H1 (cell line): ENCODE results near the gene F8. TPM values are rescaled to one million over a fixed set of nuclear protein-coding genes. Genes with fewer than 3 reads are reported as not detected.

Source experiments
- CTCF ChIA-PET: fragments of 300-600 bp; sonication (Branson Sonifier 250); formaldehyde crosslinking; loops from one replicate; lab custom pipeline; 2021; ENCODE audit not compliant: partially characterized antibody; lab: Charles Lee
- POLR2A ChIA-PET: fragments of 300-600 bp; sonication (Branson Sonifier 250); formaldehyde crosslinking; loops from one replicate; lab custom pipeline; 2021; ENCODE audit warnings: inconsistent platforms; ENCODE audit not compliant: partially characterized antibody; lab: Charles Lee
- DNase-seq, 2 experiments: peaks; one replicate each; pipeline versions ENCODE4 v3.0.0 to v3.0.0-alpha.2; 2010 to 2022; ENCODE audit warnings: low spot score in 2 of 2, low read depth in 1 of 2, mixed read lengths in 1 of 2
- FAIRE-seq: peaks from 2 replicates; lab custom pipeline; 2011; peaks lifted over from hg19 to GRCh38; lab: Jason Lieb, UNC
- H2AFZ ChIP-seq: 2 replicates; pipeline ENCODE4 v1.8.1; 2012; ENCODE audit warnings: low read length, inconsistent platforms
- H2AK5ac ChIP-seq: 2 replicates; pipeline ENCODE4 v1.6.1; 2013; ENCODE audit warnings: low read depth, low read length
- H2BK120ac ChIP-seq: replicated peaks from 2 replicates; pipeline ENCODE3; 2013; ENCODE audit warnings: low read depth, low read length, inconsistent platforms
- H2BK12ac ChIP-seq: 2 replicates; pipeline ENCODE4 v1.6.1; 2013; ENCODE audit warnings: low read depth, low read length
- H2BK15ac ChIP-seq: 2 replicates; pipeline ENCODE4 v1.6.1; 2013; ENCODE audit warnings: low read length
- H2BK20ac ChIP-seq: 2 replicates; pipeline ENCODE4 v1.6.1; 2013; ENCODE audit warnings: low read length
- H2BK5ac ChIP-seq: 2 replicates; pipeline ENCODE4 v1.6.1; 2013; ENCODE audit warnings: low read depth, low read length
- H3K14ac ChIP-seq: 2 replicates; pipeline ENCODE4 v1.6.1; 2013; ENCODE audit warnings: inconsistent platforms; ENCODE audit not compliant: insufficient read length
- H3K18ac ChIP-seq: 2 replicates; pipeline ENCODE4 v1.6.1; 2013; ENCODE audit warnings: low read length; ENCODE audit errors: extremely low read depth
- H3K23ac ChIP-seq: 2 replicates; pipeline ENCODE4 v1.6.1; 2013; ENCODE audit warnings: inconsistent platforms; ENCODE audit not compliant: insufficient read length
- H3K23me2 ChIP-seq: 2 replicates; pipeline ENCODE4 v1.6.1; 2013; ENCODE audit warnings: low read depth, low read length
- H3K27ac ChIP-seq: 2 replicates; pipeline ENCODE4 v1.6.1; 2011; ENCODE audit warnings: low read depth, low read length, inconsistent platforms
- H3K27me3 ChIP-seq, 4 experiments: replicated peaks in 1 of 4; 1 replicate in 1 of 4; 2 replicates in 3 of 4; pipeline versions ENCODE4 v1.6.1 to v1.8.1; 2011 to 2013; ENCODE audit warnings: low read length in 3 of 4, mild to moderate bottlenecking in 3 of 4, inconsistent platforms in 2 of 4, mixed read lengths in 2 of 4, moderate library complexity in 1 of 4; ENCODE audit not compliant: control insufficient read depth in 3 of 4, insufficient read depth in 3 of 4; ENCODE audit errors: extremely low read depth in 1 of 4
- H3K36me3 ChIP-seq, 4 experiments: 2 replicates each; pipeline versions ENCODE4 v1.6.1 to v1.8.1; 2011 to 2013; ENCODE audit warnings: mild to moderate bottlenecking in 4 of 4, low read length in 3 of 4, moderate library complexity in 2 of 4, control low read depth in 1 of 4, inconsistent platforms in 1 of 4; ENCODE audit not compliant: insufficient read depth in 4 of 4, control insufficient read depth in 2 of 4
- H3K4ac ChIP-seq: replicated peaks from 2 replicates; pipeline ENCODE3; 2013; ENCODE audit warnings: low read length, low read depth, mixed read lengths, inconsistent platforms; ENCODE audit not compliant: insufficient read length
- H3K4me1 ChIP-seq, 4 experiments: replicated peaks in 1 of 4; 1 replicate in 1 of 4; 2 replicates in 3 of 4; pipeline versions ENCODE4 v1.6.1 to v1.8.1; 2011 to 2013; ENCODE audit warnings: low read length in 3 of 4, inconsistent platforms in 2 of 4, mixed read lengths in 1 of 4; ENCODE audit not compliant: insufficient read depth in 4 of 4, control insufficient read depth in 3 of 4
- H3K4me2 ChIP-seq, 2 experiments: 2 replicates each; pipeline versions ENCODE4 v1.6.1 to v1.8.1; 2011 to 2013; ENCODE audit warnings: low read depth in 2 of 2, low read length in 2 of 2, control low read depth in 1 of 2, inconsistent platforms in 1 of 2, mild to moderate bottlenecking in 1 of 2; ENCODE audit not compliant: insufficient read depth in 1 of 2
- H3K4me3 ChIP-seq, 4 experiments: fragments of 200-600, 300-600 bp in 1 of 4; sonication (generic), shearing (Covaris generic), sonication (Bioruptor Twin) in 1 of 4; 2 replicates each; pipeline versions ENCODE4 v1.5.1 to v1.8.1; 2011 to 2016; ENCODE audit warnings: low read length in 4 of 4, low read depth in 3 of 4, control low read depth in 2 of 4, inconsistent platforms in 2 of 4, mild to moderate bottlenecking in 2 of 4, mixed read lengths in 1 of 4, moderate library complexity in 1 of 4; ENCODE audit not compliant: insufficient read depth in 2 of 4; ENCODE audit errors: extremely low read depth in 1 of 4
- H3K56ac ChIP-seq: replicated peaks from 2 replicates; pipeline ENCODE3; 2013; ENCODE audit warnings: low read depth, mild to moderate bottlenecking, mixed read lengths, low read length, inconsistent platforms; ENCODE audit not compliant: insufficient read length
- H3K79me1 ChIP-seq: 2 replicates; pipeline ENCODE4 v1.6.1; 2013; ENCODE audit warnings: low read depth, low read length, control low read depth
- H3K79me2 ChIP-seq, 2 experiments: 2 replicates each; pipeline versions ENCODE4 v1.6.1 to v1.8.1; 2012 to 2013; ENCODE audit warnings: low read length in 2 of 2, mild to moderate bottlenecking in 2 of 2, inconsistent platforms in 1 of 2; ENCODE audit not compliant: insufficient read depth in 2 of 2, control insufficient read depth in 1 of 2
- H3K9ac ChIP-seq, 4 experiments: replicated peaks in 1 of 4; 1 replicate in 1 of 4; 2 replicates in 3 of 4; pipeline versions ENCODE4 v1.6.1 to v1.8.1; 2011 to 2013; ENCODE audit warnings: low read depth in 3 of 4, low read length in 3 of 4, control low read depth in 2 of 4, mild to moderate bottlenecking in 2 of 4, moderate library complexity in 2 of 4, inconsistent platforms in 1 of 4; ENCODE audit errors: extremely low read depth in 1 of 4
- H3K9me3 ChIP-seq, 2 experiments: 2 replicates each; pipeline versions ENCODE4 v1.6.1 to v1.8.1; 2012 to 2013; ENCODE audit warnings: mild to moderate bottlenecking in 2 of 2, moderate library complexity in 2 of 2, control low read depth in 1 of 2, inconsistent platforms in 1 of 2, low read depth in 1 of 2, low read length in 1 of 2, mixed read lengths in 1 of 2; ENCODE audit not compliant: insufficient read depth in 2 of 2
- H4K20me1 ChIP-seq, 2 experiments: replicated peaks in 1 of 2; 2 replicates each; pipeline versions ENCODE3 to v1.8.1; 2011 to 2013; ENCODE audit warnings: inconsistent platforms in 2 of 2, low read length in 2 of 2, mild to moderate bottlenecking in 1 of 2; ENCODE audit not compliant: insufficient read depth in 2 of 2, control insufficient read depth in 1 of 2
- H4K5ac ChIP-seq: 2 replicates; pipeline ENCODE4 v1.6.1; 2013; ENCODE audit warnings: low read length, low read depth, mixed read lengths, inconsistent platforms; ENCODE audit not compliant: insufficient read length
- H4K8ac ChIP-seq: 2 replicates; pipeline ENCODE4 v1.8.0; 2013; ENCODE audit warnings: mild to moderate bottlenecking, moderate library complexity, low read length, inconsistent platforms; ENCODE audit not compliant: insufficient read depth; ENCODE audit errors: extremely low read depth
- H4K91ac ChIP-seq: replicated peaks from 2 replicates; pipeline ENCODE3; 2013; ENCODE audit warnings: low read length, mixed read lengths, inconsistent platforms; ENCODE audit not compliant: insufficient read length
- ATF3 ChIP-seq: IDR thresholded peaks from 2 replicates; pipeline ENCODE4 v1.6.1; 2011; ENCODE audit warnings: low read depth, mild to moderate bottlenecking, low read length; ENCODE audit not compliant: insufficient read depth
- CEBPB ChIP-seq: IDR thresholded peaks from 2 replicates; pipeline ENCODE4 v1.6.1; 2012; ENCODE audit warnings: low read depth, low read length
- CHD1 ChIP-seq: IDR thresholded peaks from 2 replicates; pipeline ENCODE4 v1.6.1; 2012; ENCODE audit warnings: low read depth, low read length, improper control_type of control experiment
- EP300 ChIP-seq, 2 experiments: IDR thresholded peaks; 1 replicate in 1 of 2; 2 replicates in 1 of 2; pipeline ENCODE4 v1.6.1; 2011 to 2012; ENCODE audit warnings: low read depth in 2 of 2, low read length in 2 of 2, mild to moderate bottlenecking in 2 of 2, borderline replicate concordance in 1 of 2, inconsistent platforms in 1 of 2, moderate library complexity in 1 of 2
- KDM1A ChIP-seq: fragments of 200-600, 300-600 bp; sonication (generic); IDR thresholded peaks from 2 replicates; pipeline ENCODE4 v1.7.1; 2016; ENCODE audit warnings: mild to moderate bottlenecking, low read length, borderline replicate concordance
- KDM4A ChIP-seq: IDR thresholded peaks from one replicate; pipeline ENCODE4 v1.7.1; 2012; ENCODE audit warnings: low read depth, mild to moderate bottlenecking, moderate library complexity, low read length, inconsistent platforms; ENCODE audit not compliant: severe bottlenecking
- PHF8 ChIP-seq: fragments of 200-600 bp; sonication (generic); conservative IDR thresholded peaks from 2 replicates; pipeline ENCODE4 v1.7.1; 2012; ENCODE audit warnings: low read depth, mild to moderate bottlenecking, inconsistent platforms, low read length, moderate library complexity
- RFX5 ChIP-seq: IDR thresholded peaks from 2 replicates; pipeline ENCODE4 v1.6.1; 2011; ENCODE audit warnings: low read depth, low read length, improper control_type of control experiment, borderline replicate concordance
- WGBS, 2 experiments: shearing (Covaris generic) in 1 of 2; methylation state at CpG; one replicate each; pipeline versions ENCODE4 v1.1.6 to v1.1.7; 2013 to 2015; ENCODE audit warnings: low lambda C conversion rate in 2 of 2, mixed read lengths in 2 of 2, inconsistent platforms in 1 of 2, low coverage in 1 of 2, missing lambda C conversion rate in 1 of 2; ENCODE audit not compliant: insufficient replicate concordance in 2 of 2, insufficient coverage in 1 of 2, insufficient read length in 1 of 2; ENCODE audit errors: extremely low coverage in 1 of 2, missing lambda C conversion rate in 1 of 2; 5-methylcytosine and 5-hydroxymethylcytosine counted together
- polyA plus RNA-seq, 7 experiments: library from polyadenylated mRNA; depleted of rRNA in 3 of 7; stranded (reverse) in 5 of 7; unstranded in 2 of 7; fragments of >200 nt in 5 of 7; fragments of 200-250 nt in 2 of 7; gene quantifications; 1 replicate in 5 of 7; 2 replicates in 1 of 7; 4 replicates in 1 of 7; pipeline versions ENCODE4 v1.2.1 to v1.2.3, GENCODE V29; 2011 to 2013; ENCODE audit warnings: missing spikeins in 2 of 7, mixed read lengths in 2 of 7
- total RNA-seq: library from RNA; stranded (reverse); fragmentation: NEBNext Ultra II Directional; extraction: Animal tissue kit (Norgen Biotek cat#: 25700); gene quantifications from 2 replicates; pipeline ENCODE4 v1.2.1, GENCODE V29; 2021

F8 gene
- total and polyA plus RNA-seq, 2 of the 8 experiments (the other 6 are each of a cell fraction or from before 2014, with no cell fraction given) = 1.1 to 2.6 TPM

GRCh38 chrX:155000841-155001240, 21.7 kb downstream of the F8 start:
- Histone ChIP-seq H2AFZ (no peak overlapping the region), H2AK5ac (no peak overlapping the region), H3K27me3 (no peaks in the 10 kb centered on the region), H2BK5ac (no peak overlapping the region), H2BK120ac (no peak overlapping the region), H3K56ac (no peak overlapping the region), H3K27ac (no peak overlapping the region), H2BK12ac (no peak overlapping the region), H3K4me3 (no peak overlapping the region), H2BK15ac (no peak overlapping the region), H4K91ac (no peak overlapping the region), H3K4me2 (no peak overlapping the region), H3K9me3 (no peaks in the 10 kb centered on the region), H4K8ac (no peak overlapping the region), H3K4me1 (no peaks in the 10 kb centered on the region; a peak in 1 of 7 replicates), H3K79me1 (no peaks in the 10 kb centered on the region), H4K20me1 (no peaks in the 10 kb centered on the region), H3K9ac (no peak overlapping the region), H4K5ac (no peak overlapping the region), H3K23me2 (no peaks in the 10 kb centered on the region), H2BK20ac (no peak overlapping the region), H3K79me2 (no peaks in the 10 kb centered on the region), H3K14ac (no peak overlapping the region), H3K36me3 (no peaks in the 10 kb centered on the region), H3K18ac (no peak overlapping the region), H3K4ac (no peak overlapping the region), H3K23ac (no peak overlapping the region)
- DNase-seq = no peak
- 92% methylated on average over 1 of the region's 1 CpG; no CpG with 5 or more reads in 1 of the 2 experiments for WGBS, 2 experiments
- ChIA-PET POLR2A (no interaction called here), CTCF (no interaction called here)
- no peak for TF ChIP-seq RFX5
- TF ChIP-seq ATF3 = no peak
- no peak for TF ChIP-seq PHF8
- TF ChIP-seq CEBPB = no peak
- no peak for TF ChIP-seq KDM4A
- no peak for TF ChIP-seq EP300 (IDR thresholded peaks at IDR 0.05; ENCODE audit: borderline replicate concordance in 1 of 2, low read depth in 2 of 2, low read length in 2 of 2)
- TF ChIP-seq CHD1 = no peak
- no peak for TF ChIP-seq KDM1A
- FAIRE-seq = no peak
